Glomerular endothelial cell (primary cell): ENCODE results near the gene TCTN3. TPM values are rescaled to one million over a fixed set of nuclear protein-coding genes. Genes with fewer than 3 reads are reported as not detected.
"Not testable (repeated sequence)": the region's sequence is repeated elsewhere in the genome, so short reads cannot be mapped to it uniquely, and the experiment has no call there.

Experiments
- DNase-seq: peaks from one replicate; pipeline ENCODE4 v3.0.0-alpha.2; 2011; ENCODE audit warnings: low read depth, low spot score; ENCODE audit errors: extremely low read depth
- total RNA-seq: library from RNA; depleted of rRNA; stranded (reverse); fragments of >200 nt; gene quantifications from 2 replicates; pipeline ENCODE4 v1.2.3, GENCODE V29; 2015

The TCTN3 gene
- 43.8 and 56.4 TPM in 2 replicates for total RNA-seq

- DNase-seq, result peak; percentile 99
Observed at GRCh38 chr10:95693668-95694534, at the start of gene TCTN3. Gene TCTN3 (minus strand): TSS chr10:95693927. CDS start chr10:95693899, 28 bp downstream.

- DNase-seq, result no peak
Observed at GRCh38 chr10:95742962-95743535, 49.3 kb upstream of the TCTN3 start.

- no peak for DNase-seq
Observed at GRCh38 chr10:95742485-95742884, 48.8 kb upstream of the TCTN3 start.

- peak; percentile 91 for DNase-seq
Observed at GRCh38 chr10:95741807-95742467, 48.2 kb upstream of the TCTN3 start.

GRCh38 chr10:95739056-95739455 is 45.3 kb upstream of the TCTN3 start:
- DNase-seq, result no peak

GRCh38 chr10:95732907-95733306 is 39.2 kb upstream of the TCTN3 start:
- not testable (repeated sequence) for DNase-seq

- no peak for DNase-seq
Observed at GRCh38 chr10:95730233-95730632, 36.5 kb upstream of the TCTN3 start.

GRCh38 chr10:95729323-95730055 is 35.8 kb upstream of the TCTN3 start:
- no peak for DNase-seq

GRCh38 chr10:95728526-95728925 is 34.8 kb upstream of the TCTN3 start:
- no peak for DNase-seq

- DNase-seq, result not testable (repeated sequence)
Observed at GRCh38 chr10:95722496-95722895, 28.8 kb upstream of the TCTN3 start.

GRCh38 chr10:95720745-95721144 is 27.0 kb upstream of the TCTN3 start:
- DNase-seq, result not testable (repeated sequence)

GRCh38 chr10:95716866-95717265 is 23.1 kb upstream of the TCTN3 start:
- DNase-seq, result no peak

- no peak for DNase-seq
Observed at GRCh38 chr10:95716466-95716865, 22.7 kb upstream of the TCTN3 start.

GRCh38 chr10:95711492-95711891 is 17.8 kb upstream of the TCTN3 start:
- no peak for DNase-seq

- DNase-seq, result no peak
Observed at GRCh38 chr10:95706990-95707389, 13.3 kb upstream of the TCTN3 start.

- DNase-seq, result no peak
Observed at GRCh38 chr10:95706573-95706972, 12.8 kb upstream of the TCTN3 start.

- DNase-seq, result no peak
Observed at GRCh38 chr10:95698415-95698814, 4.7 kb upstream of the TCTN3 start.

- no peak for DNase-seq
Observed at GRCh38 chr10:95697429-95697828, 3.7 kb upstream of the TCTN3 start.

GRCh38 chr10:95694665-95695064 is 938 bp upstream of the TCTN3 start:
- DNase-seq, result no peak

GRCh38 chr10:95693071-95693667 is 558 bp downstream of the TCTN3 start:
- no peak for DNase-seq

- no peak for DNase-seq
Observed at GRCh38 chr10:95691281-95691680, 2.4 kb downstream of the TCTN3 start.
